GM21786 (cell line): ENCODE data around the gene ENDOD1.
A peak's percentile ranks its signal among the peaks of the same experiment; 100 is the strongest.

Experiments used
- ATAC-seq: cut with Tn5 transposase; IDR thresholded peaks from one replicate; pipeline ENCODE4 v1.9.1; 2021; ENCODE audit not compliant: unreplicated experiment

ENDOD1 gene

GRCh38 chr11:95138448-95138847, 48.8 kb downstream of the ENDOD1 start:
- ATAC-seq, result peak; percentile 86

GRCh38 chr11:95140397-95141033, 50.9 kb downstream of the ENDOD1 start:
- no peak for ATAC-seq

- no peak for ATAC-seq
Measured at GRCh38 chr11:95142431-95142830, 52.8 kb downstream of the ENDOD1 start.

GRCh38 chr11:95143106-95143681, 53.5 kb downstream of the ENDOD1 start:
- ATAC-seq, result no peak

GRCh38 chr11:95144313-95145235, 54.9 kb downstream of the ENDOD1 start:
- no peak for ATAC-seq

GRCh38 chr11:95145430-95146060, 55.9 kb downstream of the ENDOD1 start:
- no peak for ATAC-seq

- ATAC-seq, result no peak
Measured at GRCh38 chr11:95147364-95147905, 57.8 kb downstream of the ENDOD1 start.

GRCh38 chr11:95148406-95148805, 58.8 kb downstream of the ENDOD1 start:
- no peak for ATAC-seq

- no peak for ATAC-seq
Measured at GRCh38 chr11:95148938-95149337, 59.3 kb downstream of the ENDOD1 start.

- no peak for ATAC-seq
Measured at GRCh38 chr11:95149651-95150364, 60.2 kb downstream of the ENDOD1 start.

GRCh38 chr11:95150956-95151684, 61.5 kb downstream of the ENDOD1 start:
- ATAC-seq, result peak; percentile 80

GRCh38 chr11:95152876-95153856, 63.5 kb downstream of the ENDOD1 start:
- no peak for ATAC-seq

GRCh38 chr11:95153857-95154246, 64.2 kb downstream of the ENDOD1 start:
- no peak for ATAC-seq

- ATAC-seq, result no peak
Measured at GRCh38 chr11:95154514-95154913, 64.9 kb downstream of the ENDOD1 start.

- no peak for ATAC-seq
Measured at GRCh38 chr11:95155385-95155784, 65.7 kb downstream of the ENDOD1 start.

- no peak for ATAC-seq
Measured at GRCh38 chr11:95156133-95156721, 66.6 kb downstream of the ENDOD1 start.

- no peak for ATAC-seq
Measured at GRCh38 chr11:95156916-95157541, 67.4 kb downstream of the ENDOD1 start.

GRCh38 chr11:95157824-95158223, 68.2 kb downstream of the ENDOD1 start:
- ATAC-seq, result no peak
